ENCODE results near the gene CELA3A.

DNA sequence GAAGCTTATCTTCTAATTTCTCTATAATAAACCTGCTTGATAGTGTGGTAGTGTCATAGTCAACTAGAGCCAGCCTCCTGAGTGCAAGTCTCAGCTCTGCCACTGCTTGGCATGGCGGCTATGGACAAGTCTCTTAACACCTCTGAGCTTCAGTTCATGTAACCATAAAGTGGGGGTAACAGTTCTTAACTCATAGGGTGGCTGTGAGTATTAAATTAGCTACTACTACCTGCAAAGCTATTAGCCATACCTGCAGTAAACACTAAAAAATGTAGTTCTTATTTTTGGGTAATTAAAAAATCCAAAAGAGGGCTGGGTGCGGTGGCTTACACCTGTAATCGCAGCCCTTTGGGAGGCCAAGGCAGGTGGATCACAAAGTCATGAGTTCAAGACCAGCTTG is 48.9 kb downstream of the CELA3A start:
- TF ChIP-seq RAD21 (IDR thresholded peaks at IDR 0.05) = no peak
- TF ChIP-seq ZBTB33 (IDR thresholded peaks at IDR 0.05) = no peak
- TF ChIP-seq, protein P1, sequence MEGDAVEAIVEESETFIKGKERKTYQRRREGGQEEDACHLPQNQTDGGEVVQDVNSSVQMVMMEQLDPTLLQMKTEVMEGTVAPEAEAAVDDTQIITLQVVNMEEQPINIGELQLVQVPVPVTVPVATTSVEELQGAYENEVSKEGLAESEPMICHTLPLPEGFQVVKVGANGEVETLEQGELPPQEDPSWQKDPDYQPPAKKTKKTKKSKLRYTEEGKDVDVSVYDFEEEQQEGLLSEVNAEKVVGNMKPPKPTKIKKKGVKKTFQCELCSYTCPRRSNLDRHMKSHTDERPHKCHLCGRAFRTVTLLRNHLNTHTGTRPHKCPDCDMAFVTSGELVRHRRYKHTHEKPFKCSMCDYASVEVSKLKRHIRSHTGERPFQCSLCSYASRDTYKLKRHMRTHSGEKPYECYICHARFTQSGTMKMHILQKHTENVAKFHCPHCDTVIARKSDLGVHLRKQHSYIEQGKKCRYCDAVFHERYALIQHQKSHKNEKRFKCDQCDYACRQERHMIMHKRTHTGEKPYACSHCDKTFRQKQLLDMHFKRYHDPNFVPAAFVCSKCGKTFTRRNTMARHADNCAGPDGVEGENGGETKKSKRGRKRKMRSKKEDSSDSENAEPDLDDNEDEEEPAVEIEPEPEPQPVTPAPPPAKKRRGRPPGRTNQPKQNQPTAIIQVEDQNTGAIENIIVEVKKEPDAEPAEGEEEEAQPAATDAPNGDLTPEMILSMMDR (IDR thresholded peaks at IDR 0.05; ENCODE audit: low read depth, low read length, missing input control) = no peak
- TF ChIP-seq TAF1 (conservative IDR thresholded peaks at IDR 0.05) = no peak
- no peak for TF ChIP-seq FOXA2 (IDR thresholded peaks at IDR 0.05)
- TF ChIP-seq SP1 (IDR thresholded peaks at IDR 0.05) = no peak

Measured in liver (tissue), 3 donors.